Ishikawa (cell line): Measurements from ENCODE around the gene LCT.

Experiments
- CEBPB ChIP-seq: IDR thresholded peaks from 2 replicates; pipeline ENCODE4 v1.6.1; 2012
- EP300 ChIP-seq: IDR thresholded peaks from 2 replicates; pipeline ENCODE4 v1.6.1; 2012; ENCODE audit warnings: borderline replicate concordance
- TAF1 ChIP-seq: IDR thresholded peaks from 2 replicates; pipeline ENCODE4 v1.6.1; 2012; ENCODE audit warnings: low read depth, mild to moderate bottlenecking
- YY1 ChIP-seq: IDR thresholded peaks from 2 replicates; pipeline ENCODE4 v1.6.1; 2012; ENCODE audit warnings: low read depth

- TF ChIP-seq TAF1, result no peak
- TF ChIP-seq YY1, result no peak
- TF ChIP-seq EP300, result no peak
- TF ChIP-seq CEBPB, result no peak
Measured at GRCh38 chr2:135800513-135801460, 36.2 kb downstream of the LCT start.
